ENCODE data around the gene CDCP1.

DNA sequence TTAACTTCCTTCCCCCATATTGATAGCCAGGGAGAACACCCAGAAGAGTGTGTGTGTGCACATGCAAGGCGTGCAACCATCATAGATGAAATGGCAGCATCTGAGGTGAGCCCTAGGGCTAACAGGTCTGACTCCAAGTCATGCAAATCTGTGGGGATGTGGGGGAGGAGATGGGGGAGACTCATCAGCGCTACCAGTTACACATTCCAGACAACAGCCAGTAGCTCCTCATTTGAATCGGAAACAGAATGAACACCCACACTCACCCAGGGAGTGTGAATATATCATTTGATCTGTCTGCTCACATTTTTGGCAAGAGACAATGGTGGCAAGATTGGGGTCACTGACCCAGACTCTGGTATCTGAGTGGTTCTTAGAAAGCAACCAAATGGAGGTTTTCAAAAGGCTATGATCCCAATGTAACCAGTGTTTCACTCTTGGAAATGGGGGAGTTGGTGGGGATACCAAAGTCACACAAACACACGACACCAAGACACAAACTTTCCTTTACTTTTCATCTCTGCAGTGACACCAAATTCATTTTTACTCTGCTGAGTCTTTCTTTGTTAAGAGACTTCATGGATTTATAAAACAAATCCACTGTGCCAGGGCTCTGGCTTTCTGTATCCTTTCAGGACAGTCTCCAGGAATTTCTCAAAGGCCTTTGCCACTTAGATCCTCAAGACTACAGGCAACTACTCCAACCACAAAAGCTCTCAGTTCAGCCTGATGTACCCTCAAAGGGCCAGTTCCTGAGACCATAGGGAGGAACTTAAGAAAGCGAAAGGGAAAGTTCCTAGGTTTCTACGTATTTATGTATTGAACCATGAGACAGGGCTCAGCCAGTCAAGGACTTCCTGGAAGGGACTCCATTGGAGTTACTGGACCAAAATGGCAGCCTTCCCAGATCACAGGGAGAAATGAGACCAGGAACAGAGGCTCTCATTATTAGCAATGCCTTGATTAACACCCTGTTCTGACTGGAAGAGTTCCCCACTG, 2.2 kb downstream of the CDCP1 start:
- TF ChIP-seq, protein P1, sequence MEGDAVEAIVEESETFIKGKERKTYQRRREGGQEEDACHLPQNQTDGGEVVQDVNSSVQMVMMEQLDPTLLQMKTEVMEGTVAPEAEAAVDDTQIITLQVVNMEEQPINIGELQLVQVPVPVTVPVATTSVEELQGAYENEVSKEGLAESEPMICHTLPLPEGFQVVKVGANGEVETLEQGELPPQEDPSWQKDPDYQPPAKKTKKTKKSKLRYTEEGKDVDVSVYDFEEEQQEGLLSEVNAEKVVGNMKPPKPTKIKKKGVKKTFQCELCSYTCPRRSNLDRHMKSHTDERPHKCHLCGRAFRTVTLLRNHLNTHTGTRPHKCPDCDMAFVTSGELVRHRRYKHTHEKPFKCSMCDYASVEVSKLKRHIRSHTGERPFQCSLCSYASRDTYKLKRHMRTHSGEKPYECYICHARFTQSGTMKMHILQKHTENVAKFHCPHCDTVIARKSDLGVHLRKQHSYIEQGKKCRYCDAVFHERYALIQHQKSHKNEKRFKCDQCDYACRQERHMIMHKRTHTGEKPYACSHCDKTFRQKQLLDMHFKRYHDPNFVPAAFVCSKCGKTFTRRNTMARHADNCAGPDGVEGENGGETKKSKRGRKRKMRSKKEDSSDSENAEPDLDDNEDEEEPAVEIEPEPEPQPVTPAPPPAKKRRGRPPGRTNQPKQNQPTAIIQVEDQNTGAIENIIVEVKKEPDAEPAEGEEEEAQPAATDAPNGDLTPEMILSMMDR (IDR thresholded peaks at IDR 0.05): no peak
- no peak for TF ChIP-seq POLR2A (IDR thresholded peaks at IDR 0.05)
- no peak for TF ChIP-seq EP300 (IDR thresholded peaks at IDR 0.05)
- peak in 2 of 3 donors; percentile 21 for TF ChIP-seq POLR2AphosphoS5 (IDR thresholded peaks at IDR 0.05)

Data from stomach (tissue), 4 donors.